Activated CD8-positive, alpha-beta T cell treated with anti-CD3 and anti-CD28 coated beads for 36 hours (primary cell): ENCODE measurements around the gene USF2. TPM values are rescaled to one million over a fixed set of nuclear protein-coding genes. Genes with fewer than 3 reads are reported as not detected.
A peak's percentile ranks its signal among the peaks of the same experiment; 100 is the strongest.

ENCODE experiments used
- ATAC-seq: fragments of 200-7000 bp; cut with Tn5 transposase; one replicate; pipeline ENCODE4 v1.10.0; 2021; ENCODE audit warnings: mild to moderate bottlenecking, moderate library complexity
- CTCF ChIA-PET: fragments of 350-600 bp; sonication (Branson Sonifier 250); formaldehyde crosslinking; loops from one replicate; lab custom pipeline; 2021; ENCODE audit warnings: antibody characterized with exemption; lab: Charles Lee
- POLR2A ChIA-PET: fragments of 350-600 bp; sonication (Branson Sonifier 250); formaldehyde crosslinking; loops from one replicate; lab custom pipeline; 2021; ENCODE audit warnings: antibody characterized with exemption; lab: Charles Lee
- DNase-seq: peaks from one replicate; pipeline ENCODE4 v3.0.0-alpha.2; 2020
- H3K27ac Mint-ChIP-seq: one replicate; pipeline ENCODE4 v1.8.0; 2021; ENCODE audit warnings: mild to moderate bottlenecking, mixed read lengths
- H3K27me3 Mint-ChIP-seq: one replicate; pipeline ENCODE4 v1.8.0; 2021; ENCODE audit warnings: mixed read lengths
- H3K36me3 Mint-ChIP-seq: one replicate; pipeline ENCODE4 v1.8.0; 2021; ENCODE audit warnings: low read depth, mixed read lengths
- H3K4me1 Mint-ChIP-seq: one replicate; pipeline ENCODE4 v1.8.0; 2021; ENCODE audit warnings: low read depth, mixed read lengths
- H3K4me3 Mint-ChIP-seq: one replicate; pipeline ENCODE4 v1.8.0; 2021; ENCODE audit warnings: mild to moderate bottlenecking, moderate library complexity, mixed read lengths
- H3K9me3 Mint-ChIP-seq: one replicate; pipeline ENCODE4 v1.8.0; 2021; ENCODE audit warnings: mixed read lengths
- intact Hi-C: fragments of 100-400 bp; cut with micrococcal nuclease; formaldehyde crosslinking; loops from one replicate; pipeline ENCODE4 v1.10.0; 2022
- total RNA-seq, 2 experiments: library from RNA; stranded (reverse); gene quantifications; one replicate each; pipeline ENCODE4 v1.2.3, GENCODE V29; 2021
- TF ChIP-seq, protein P1 (sequence below): fragments of 200-600 bp; IDR thresholded peaks from one replicate; pipeline ENCODE4 v1.8.0; 2022; ENCODE audit warnings: antibody characterized with exemption, mild to moderate bottlenecking

The USF2 gene
- total RNA-seq, 2 experiments from 2014 or later = 111 to 115 TPM

DNA sequence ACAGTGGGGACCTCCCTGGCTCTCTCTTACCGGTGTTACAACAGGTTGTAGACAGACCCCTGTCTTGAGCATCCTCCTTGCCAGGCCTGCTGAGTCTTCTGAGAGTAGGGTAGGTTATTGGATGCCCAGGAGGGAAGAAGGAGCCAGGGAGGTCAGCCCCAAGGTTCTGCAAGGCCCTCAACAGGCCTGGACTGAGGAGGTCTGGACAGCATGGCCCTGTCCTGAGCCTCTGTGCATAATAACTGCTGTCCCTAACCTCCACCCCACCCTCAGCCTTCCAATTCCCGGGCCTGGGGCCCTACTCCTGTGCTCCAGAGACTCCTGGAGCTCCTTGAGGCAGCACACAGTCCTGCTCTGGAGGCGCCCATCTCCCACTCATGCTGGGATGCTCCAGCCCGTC, 60.6 kb downstream of the USF2 start:
- intact Hi-C loops = no loop called here
- no peak overlapping the region for H3K27ac Mint-ChIP-seq
- CTCF ChIA-PET = no interaction called here
- H3K36me3 Mint-ChIP-seq = no peaks in the 10 kb centered on the region
- H3K4me1 Mint-ChIP-seq = peaks cover 18% of the 10 kb centered on the region
- H3K9me3 Mint-ChIP-seq = no peaks in the 10 kb centered on the region
- POLR2A ChIA-PET = interaction anchor here (0.9 kb wide), 1 partner anchor 49 kb away, joined by 5 read pairs; no protein-coding TSS in a partner anchor
- no peak for ATAC-seq
- peaks cover 17% of the 10 kb centered on the region for H3K27me3 Mint-ChIP-seq
- DNase-seq = no peak
- TF ChIP-seq, protein P1, sequence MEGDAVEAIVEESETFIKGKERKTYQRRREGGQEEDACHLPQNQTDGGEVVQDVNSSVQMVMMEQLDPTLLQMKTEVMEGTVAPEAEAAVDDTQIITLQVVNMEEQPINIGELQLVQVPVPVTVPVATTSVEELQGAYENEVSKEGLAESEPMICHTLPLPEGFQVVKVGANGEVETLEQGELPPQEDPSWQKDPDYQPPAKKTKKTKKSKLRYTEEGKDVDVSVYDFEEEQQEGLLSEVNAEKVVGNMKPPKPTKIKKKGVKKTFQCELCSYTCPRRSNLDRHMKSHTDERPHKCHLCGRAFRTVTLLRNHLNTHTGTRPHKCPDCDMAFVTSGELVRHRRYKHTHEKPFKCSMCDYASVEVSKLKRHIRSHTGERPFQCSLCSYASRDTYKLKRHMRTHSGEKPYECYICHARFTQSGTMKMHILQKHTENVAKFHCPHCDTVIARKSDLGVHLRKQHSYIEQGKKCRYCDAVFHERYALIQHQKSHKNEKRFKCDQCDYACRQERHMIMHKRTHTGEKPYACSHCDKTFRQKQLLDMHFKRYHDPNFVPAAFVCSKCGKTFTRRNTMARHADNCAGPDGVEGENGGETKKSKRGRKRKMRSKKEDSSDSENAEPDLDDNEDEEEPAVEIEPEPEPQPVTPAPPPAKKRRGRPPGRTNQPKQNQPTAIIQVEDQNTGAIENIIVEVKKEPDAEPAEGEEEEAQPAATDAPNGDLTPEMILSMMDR = no peak
- H3K4me3 Mint-ChIP-seq = peak overlapping the region; percentile 22

Other genes with a start within 250 kb of the USF2 start
- under 1 TPM; 0.63 to 0.90 TPM for gene SCN1B, start 238.5 kb upstream of the USF2 start, total RNA-seq
- gene HPN, start 227.2 kb upstream of the USF2 start, total RNA-seq = under 1 TPM in 1 of 2 experiments, not detected in 1; 0.11 TPM
- not detected for gene FXYD3, start 153.1 kb upstream of the USF2 start, total RNA-seq
- under 1 TPM; 0.25 to 0.27 TPM for gene LGI4, start 133.9 kb upstream of the USF2 start, total RNA-seq
- 1 to 10 TPM in 1 of 2 experiments, not detected in 1; 1.9 TPM for gene FXYD1, start 130.1 kb upstream of the USF2 start, total RNA-seq
- under 1 TPM in 1 of 2 experiments, not detected in 1; 0.38 TPM for gene FXYD7, start 125.7 kb upstream of the USF2 start, total RNA-seq
- 100 to 1,000 TPM; 225 to 241 TPM for gene FXYD5, start 114.2 kb upstream of the USF2 start, total RNA-seq
- not detected for gene FAM187B, start 40.2 kb upstream of the USF2 start, total RNA-seq
- gene LSR, start 20.0 kb upstream of the USF2 start, total RNA-seq = 10 to 100 TPM; 20.0 to 20.6 TPM
- under 1 TPM in 1 of 2 experiments, not detected in 1; 0.32 TPM for gene HAMP, start 13.6 kb downstream of the USF2 start, total RNA-seq
- under 1 TPM; 0.20 to 0.31 TPM for gene MAG, start 23.2 kb downstream of the USF2 start, total RNA-seq
- gene CD22, start 60.2 kb downstream of the USF2 start, total RNA-seq = 1 to 10 TPM; 2.3 to 2.8 TPM
- gene FFAR1, start 78.9 kb downstream of the USF2 start, total RNA-seq = not detected
- 1 to 10 TPM; 1.1 to 1.2 TPM for gene FFAR3, start 89.5 kb downstream of the USF2 start, total RNA-seq
- under 1 TPM; 0.18 to 0.56 TPM for gene GPR42, start 102.1 kb downstream of the USF2 start, total RNA-seq
- gene FFAR2, start 179.3 kb downstream of the USF2 start, total RNA-seq = not detected
- not detected for gene KRTDAP, start 221.5 kb downstream of the USF2 start, total RNA-seq
- gene DMKN, start 244.7 kb downstream of the USF2 start, total RNA-seq = 1 to 10 TPM in 1 of 2 experiments, under 1 TPM in 1; 0.68 to 1.1 TPM